Erythroblast (primary cell): ENCODE data around the gene MAPK7.

Experiments used
- GATA1 ChIP-seq: IDR thresholded peaks from 2 replicates; pipeline ENCODE4 v1.6.1; 2011; ENCODE audit warnings: low read depth, mild to moderate bottlenecking, control low read depth, low read length, moderate library complexity
- POLR2A ChIP-seq: IDR thresholded peaks from 2 replicates; pipeline ENCODE4 v1.6.1; 2011; ENCODE audit warnings: mild to moderate bottlenecking, low read length

DNA sequence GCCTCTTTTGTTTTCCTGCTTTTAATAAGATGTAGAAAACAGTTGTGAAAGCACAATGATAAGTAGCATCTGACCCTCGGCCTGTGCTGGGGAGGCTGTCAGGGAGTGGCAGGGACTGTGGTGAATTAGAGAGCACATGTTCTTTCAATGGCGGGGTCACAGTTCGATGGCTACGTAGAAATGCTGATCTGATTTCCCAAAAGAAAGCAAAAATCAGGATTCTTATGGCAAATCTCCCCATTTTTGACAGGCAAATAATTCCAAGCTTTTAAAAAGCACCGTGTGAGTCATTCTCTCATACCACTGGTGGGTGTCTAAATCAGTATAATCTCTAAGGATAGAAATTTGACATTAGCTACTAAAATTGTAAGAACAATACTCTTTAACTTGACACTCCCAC is 4.2 kb upstream of the MAPK7 start:
- TF ChIP-seq POLR2A (no peak), GATA1 (no peak)
